HepG2 (cell line): Measurements from ENCODE around the gene DOCK3. TPM values are rescaled to one million over a fixed set of nuclear protein-coding genes. Genes with fewer than 3 reads are reported as not detected.

Experiments used
- ATAC-seq: fragments of 200-7000 bp; cut with Tn5 transposase; 3 replicates; pipeline ENCODE4 v1.9.1; 2020; ENCODE audit warnings: mild to moderate bottlenecking, moderate library complexity
- BruUV-seq: library from RNA; stranded (reverse); fragments of 400-500 nt; replicated peaks from 2 replicates; lab custom pipeline; 2021; lab: Mats Ljungman, UMichigan
- CTCF ChIA-PET: fragments of 300-600 bp; formaldehyde crosslinking; extraction: SDS; loops from one replicate; lab custom pipeline; 2021; ENCODE audit warnings: low total read pairs, inconsistent platforms, low intra/inter-chr PET ratio; lab: Yijun Ruan, JAX
- POLR2A ChIA-PET: fragments of 350-600 bp; sonication (Branson Sonifier 250); formaldehyde crosslinking; loops from one replicate; lab custom pipeline; 2020; ENCODE audit warnings: antibody characterized with exemption, inconsistent platforms; lab: Yijun Ruan, JAX
- DNase-seq: peaks from one replicate; pipeline ENCODE4 v3.0.0-alpha.2; 2015; ENCODE audit warnings: low spot score
- FAIRE-seq: peaks from 3 replicates; lab custom pipeline; 2011; peaks lifted over from hg19 to GRCh38; lab: Jason Lieb, UNC
- H2AFZ ChIP-seq: one replicate; pipeline ENCODE4 v1.6.1; 2011; ENCODE audit warnings: low read length, inconsistent platforms
- H3K27ac ChIP-seq: fragments of 300-600 bp; 3 replicates; pipeline ENCODE4 v1.8.0; 2011; ENCODE audit warnings: mixed run types, mild to moderate bottlenecking, mixed read lengths, low read length, inconsistent platforms; ENCODE audit not compliant: insufficient read depth; ENCODE audit errors: extremely low read length
- H3K27me3 ChIP-seq, 2 experiments: fragments of 200-600 bp in 1 of 2; 2 replicates in 1 of 2; 3 replicates in 1 of 2; pipeline versions ENCODE4 v1.6.0 to v1.8.0; 2011; ENCODE audit warnings: low read length in 2 of 2, mild to moderate bottlenecking in 2 of 2, moderate library complexity in 2 of 2, inconsistent platforms in 1 of 2; ENCODE audit not compliant: insufficient read depth in 2 of 2, control insufficient read depth in 1 of 2
- H3K36me3 ChIP-seq, 2 experiments: fragments of 200-600 bp in 1 of 2; replicated peaks in 1 of 2; 2 replicates in 1 of 2; 3 replicates in 1 of 2; pipeline versions ENCODE4 v1.5.1 to v1.8.0; 2011; ENCODE audit warnings: low read length in 2 of 2, inconsistent platforms in 1 of 2; ENCODE audit not compliant: insufficient read depth in 2 of 2, control insufficient read depth in 1 of 2
- H3K4me1 ChIP-seq: 2 replicates; pipeline ENCODE4 v1.5.1; 2012; ENCODE audit warnings: low read length, inconsistent platforms; ENCODE audit not compliant: insufficient read depth
- H3K4me2 ChIP-seq: 2 replicates; pipeline ENCODE4 v1.6.0; 2011; ENCODE audit warnings: low read depth, low read length, inconsistent platforms
- H3K4me3 ChIP-seq, 3 experiments: fragments of 200-600 bp in 1 of 3; sonication (generic), shearing (Covaris generic) in 1 of 3; replicated peaks in 1 of 3; 2 replicates each; pipeline ENCODE4 v1.5.1; 2011 to 2016; ENCODE audit warnings: low read length in 3 of 3, inconsistent platforms in 2 of 3, low read depth in 2 of 3, mild to moderate bottlenecking in 2 of 3, control low read depth in 1 of 3, mixed read lengths in 1 of 3; ENCODE audit not compliant: insufficient read depth in 1 of 3
- H3K79me2 ChIP-seq: one replicate; pipeline ENCODE4 v1.6.1; 2011; ENCODE audit warnings: low read length, inconsistent platforms; ENCODE audit not compliant: insufficient read depth
- H3K9ac ChIP-seq: 2 replicates; pipeline ENCODE4 v1.6.0; 2011; ENCODE audit warnings: mild to moderate bottlenecking, low read depth, low read length, inconsistent platforms; ENCODE audit not compliant: insufficient read depth
- H3K9me3 ChIP-seq: 2 replicates; pipeline ENCODE4 v1.5.1; 2012; ENCODE audit warnings: mild to moderate bottlenecking, low read length
- H4K20me1 ChIP-seq: 2 replicates; pipeline ENCODE4 v1.6.0; 2011; ENCODE audit warnings: inconsistent platforms, mild to moderate bottlenecking, low read length, moderate library complexity; ENCODE audit not compliant: insufficient read depth
- ESRRA ChIP-seq: sonication (generic); formaldehyde crosslinking; IDR thresholded peaks from 2 replicates; pipeline ENCODE4 v1.5.1; 2020; ENCODE audit warnings: mild to moderate bottlenecking, low read depth, missing genetic modification reagents
- IRF9 ChIP-seq: sonication (generic); formaldehyde crosslinking; IDR thresholded peaks from 2 replicates; pipeline ENCODE4 v1.8.0; 2022; ENCODE audit warnings: missing genetic modification reagents, mild to moderate bottlenecking, borderline replicate concordance
- NBN ChIP-seq: fragments of 450-650 bp; conservative IDR thresholded peaks from 2 replicates; pipeline ENCODE4 v1.6.1; 2017
- NFRKB ChIP-seq: fragments of 450-650 bp; IDR thresholded peaks from 2 replicates; pipeline ENCODE4 v1.6.1; 2017
- PHF8 ChIP-seq: sonication (generic); formaldehyde crosslinking; IDR thresholded peaks from 2 replicates; pipeline ENCODE4 v1.5.0; 2020; ENCODE audit warnings: missing genetic modification reagents
- RNF219 ChIP-seq: sonication (generic); formaldehyde crosslinking; IDR thresholded peaks from 2 replicates; pipeline ENCODE4 v1.5.0; 2020; ENCODE audit warnings: mild to moderate bottlenecking, missing genetic modification reagents
- SIN3A ChIP-seq: IDR thresholded peaks from 2 replicates; pipeline ENCODE4 v1.6.1; 2011; ENCODE audit warnings: low read depth, mild to moderate bottlenecking, control low read depth, low read length, borderline replicate concordance
- SIX4 ChIP-seq: sonication (generic); formaldehyde crosslinking; IDR thresholded peaks from 2 replicates; pipeline ENCODE4 v1.4.0; 2020; ENCODE audit warnings: missing genetic modification reagents
- SP2 ChIP-seq: sonication (generic); formaldehyde crosslinking; IDR thresholded peaks from 2 replicates; pipeline ENCODE4 v1.5.1; 2020; ENCODE audit warnings: mild to moderate bottlenecking, missing genetic modification reagents
- TGIF2 ChIP-seq: IDR thresholded peaks from 2 replicates; pipeline ENCODE4 v1.6.1; 2016; ENCODE audit warnings: control low read depth, missing compliant biosample characterization
- ZBTB44 ChIP-seq: sonication (generic); formaldehyde crosslinking; IDR thresholded peaks from 2 replicates; pipeline ENCODE4 v1.4.0; 2020; ENCODE audit warnings: missing genetic modification reagents
- ZMYM2 ChIP-seq: sonication (generic); formaldehyde crosslinking; IDR thresholded peaks from 2 replicates; pipeline ENCODE4 v1.8.0; 2022; ENCODE audit warnings: mild to moderate bottlenecking, missing genetic modification reagents
- ZNF703 ChIP-seq: sonication (generic); formaldehyde crosslinking; IDR thresholded peaks from 2 replicates; pipeline ENCODE4 v1.5.1; 2020; ENCODE audit warnings: missing genetic modification reagents, mild to moderate bottlenecking, moderate library complexity, borderline replicate concordance
- ZNF780A ChIP-seq: sonication (generic); formaldehyde crosslinking; IDR thresholded peaks from 2 replicates; pipeline ENCODE4 v1.8.0; 2022; ENCODE audit warnings: mild to moderate bottlenecking, missing genetic modification reagents, moderate library complexity
- ZNF83 ChIP-seq: sonication (generic); formaldehyde crosslinking; IDR thresholded peaks from 2 replicates; pipeline ENCODE4 v1.4.0; 2020; ENCODE audit warnings: missing genetic modification reagents, mild to moderate bottlenecking, borderline replicate concordance
- WGBS: methylation state at CpG from one replicate; pipeline ENCODE4 v1.1.6; 2017; ENCODE audit warnings: low lambda C conversion rate; 5-methylcytosine and 5-hydroxymethylcytosine counted together
- in situ Hi-C: cut with HindIII; loops from 2 replicates; pipeline ENCODE4 v1.10.0; 2017; ENCODE audit warnings: low pct_unique_long_range_greater_than_20kb; ENCODE audit not compliant: extremely low pct_ligation_motif_present
- intact Hi-C: fragments of 100-400 bp; cut with micrococcal nuclease; formaldehyde crosslinking; loops from one replicate; pipeline ENCODE4 v1.10.0; 2022; ENCODE audit not compliant: unreplicated experiment
- polyA plus RNA-seq, 8 experiments: library from polyadenylated mRNA; depleted of rRNA in 3 of 8; stranded (reverse) in 7 of 8; unstranded in 1 of 8; fragments of >200 nt; fragmentation: Illumina TruSeq in 4 of 8; extraction: Trizol in 4 of 8; gene quantifications; 2 replicates each; pipeline versions ENCODE4 v1.2.1 to v1.2.3, GENCODE V29; 2011 to 2016; ENCODE audit warnings: low read depth in 4 of 8, missing spikeins in 1 of 8, mixed read lengths in 1 of 8; ENCODE audit not compliant: insufficient read depth in 1 of 8
- total RNA-seq, 5 experiments: library from RNA; depleted of rRNA; stranded (reverse); fragments of >200 nt; fragmentation: Illumina TruSeq; extraction: Trizol; gene quantifications; 2 replicates each; pipeline ENCODE4 v1.2.3, GENCODE V29; 2016; ENCODE audit warnings: low read depth in 1 of 5
- TF ChIP-seq, protein P1 (sequence below): sonication (generic); formaldehyde crosslinking; IDR thresholded peaks from 2 replicates; pipeline ENCODE4 v1.4.0; 2020; ENCODE audit warnings: missing genetic modification reagents

The DOCK3 gene
- total and polyA plus RNA-seq, 2 of the 13 experiments (the other 11 are each of a cell fraction or from before 2014, with no cell fraction given) = not detected

- ATAC-seq (no peak), DNase-seq (no peak), FAIRE-seq (no peak)
- Histone ChIP-seq H2AFZ (no peak overlapping the region), H3K9ac (no peak overlapping the region), H3K36me3 (no peaks in the 10 kb centered on the region), H3K9me3 (no peaks in the 10 kb centered on the region), H3K4me1 (no peaks in the 10 kb centered on the region), H3K4me3 (no peak overlapping the region), H3K27ac (no peak overlapping the region), H4K20me1 (no peaks in the 10 kb centered on the region), H3K4me2 (no peak overlapping the region), H3K27me3 (no peaks in the 10 kb centered on the region), H3K79me2 (no peaks in the 10 kb centered on the region)
- intact Hi-C loops = no loop called here
- WGBS = 77% methylated on average over 1 of the region's 1 CpG
- no TSS peak for BruUV-seq
- ChIA-PET CTCF (no interaction called here), POLR2A (no interaction called here)
- TF ChIP-seq ZNF703 (CRISPR knock-in tag) (no peak), RNF219 (CRISPR knock-in tag) (no peak), TGIF2 (CRISPR knock-in tag) (no peak), SP2 (CRISPR knock-in tag) (no peak), NFRKB (no peak), ESRRA (CRISPR knock-in tag) (no peak), IRF9 (CRISPR knock-in tag) (no peak), ZNF780A (CRISPR knock-in tag) (no peak), SIN3A (no peak), NBN (no peak), SIX4 (CRISPR knock-in tag) (no peak), PHF8 (CRISPR knock-in tag) (no peak), ZBTB44 (CRISPR knock-in tag) (no peak), ZNF83 (no peak), ZMYM2 (CRISPR knock-in tag) (no peak)
- TF ChIP-seq, protein P1, sequence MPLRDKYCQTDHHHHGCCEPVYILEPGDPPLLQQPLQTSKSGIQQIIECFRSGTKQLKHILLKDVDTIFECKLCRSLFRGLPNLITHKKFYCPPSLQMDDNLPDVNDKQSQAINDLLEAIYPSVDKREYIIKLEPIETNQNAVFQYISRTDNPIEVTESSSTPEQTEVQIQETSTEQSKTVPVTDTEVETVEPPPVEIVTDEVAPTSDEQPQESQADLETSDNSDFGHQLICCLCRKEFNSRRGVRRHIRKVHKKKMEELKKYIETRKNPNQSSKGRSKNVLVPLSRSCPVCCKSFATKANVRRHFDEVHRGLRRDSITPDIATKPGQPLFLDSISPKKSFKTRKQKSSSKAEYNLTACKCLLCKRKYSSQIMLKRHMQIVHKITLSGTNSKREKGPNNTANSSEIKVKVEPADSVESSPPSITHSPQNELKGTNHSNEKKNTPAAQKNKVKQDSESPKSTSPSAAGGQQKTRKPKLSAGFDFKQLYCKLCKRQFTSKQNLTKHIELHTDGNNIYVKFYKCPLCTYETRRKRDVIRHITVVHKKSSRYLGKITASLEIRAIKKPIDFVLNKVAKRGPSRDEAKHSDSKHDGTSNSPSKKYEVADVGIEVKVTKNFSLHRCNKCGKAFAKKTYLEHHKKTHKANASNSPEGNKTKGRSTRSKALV (CRISPR knock-in tag) = no peak
- in situ Hi-C loops = no loop called here
Observed at GRCh38 chr3:51350751-51351150, 676.0 kb downstream of the DOCK3 start.
